K562 (cell line): Measurements from ENCODE around the gene SDK1. TPM values are rescaled to one million over a fixed set of nuclear protein-coding genes. Genes with fewer than 3 reads are reported as not detected.

Experiments
- ATAC-seq: fragments of 200-7000 bp; cut with Tn5 transposase; 3 replicates; pipeline ENCODE4 v1.9.1; 2020; ENCODE audit warnings: moderate library complexity
- BruUV-seq: library from RNA; stranded (reverse); fragments of 400-500 nt; replicated peaks from 2 replicates; lab custom pipeline; 2021; lab: Mats Ljungman, UMichigan
- CTCF ChIA-PET: fragments of 300-600 bp; formaldehyde crosslinking; extraction: SDS; loops from one replicate; lab custom pipeline; 2021; ENCODE audit warnings: low intra/inter-chr PET ratio; lab: Yijun Ruan, JAX
- POLR2A ChIA-PET: fragments of 300-600, 350-650 bp; sonication (Branson Sonifier 250); formaldehyde crosslinking; extraction: SDS; loops from one replicate; lab custom pipeline; 2021; ENCODE audit warnings: antibody characterized with exemption, inconsistent platforms; lab: Yijun Ruan, JAX
- DNase-seq, 4 experiments: peaks; one replicate each; pipeline versions ENCODE4 v3.0.0 to v3.0.0-alpha.2; 2011 to 2018; ENCODE audit warnings: low spot score in 3 of 4, mixed read lengths in 3 of 4; ENCODE audit errors: extremely low read depth in 1 of 4
- FAIRE-seq: peaks from 2 replicates; lab custom pipeline; 2011; peaks lifted over from hg19 to GRCh38; lab: Jason Lieb, UNC
- H2AFZ ChIP-seq: 2 replicates; pipeline ENCODE4 v1.6.0; 2011; ENCODE audit warnings: low read depth, low read length, control low read depth, inconsistent platforms
- H3K27ac ChIP-seq: fragments of 200-600 bp; 3 replicates; pipeline ENCODE4 v1.8.0; 2011; ENCODE audit warnings: low read depth, mild to moderate bottlenecking, control low read depth, inconsistent platforms, low read length, moderate library complexity, mixed read lengths; ENCODE audit errors: extremely low read depth
- H3K27me3 ChIP-seq, 2 experiments: fragments of 300-600 bp in 1 of 2; 2 replicates in 1 of 2; 3 replicates in 1 of 2; pipeline versions ENCODE4 v1.6.0 to v1.8.0; 2011; ENCODE audit warnings: inconsistent platforms in 2 of 2, low read length in 2 of 2, mild to moderate bottlenecking in 1 of 2, mixed read lengths in 1 of 2, moderate library complexity in 1 of 2; ENCODE audit not compliant: control insufficient read depth in 2 of 2, insufficient read depth in 2 of 2
- H3K36me3 ChIP-seq: fragments of 300-600 bp; 3 replicates; pipeline ENCODE4 v1.8.0; 2011; ENCODE audit warnings: mild to moderate bottlenecking, low read length, inconsistent platforms; ENCODE audit not compliant: control insufficient read depth, insufficient read depth
- H3K4me1 ChIP-seq, 2 experiments: fragments of 200-600 bp in 1 of 2; replicated peaks in 1 of 2; 2 replicates in 1 of 2; 3 replicates in 1 of 2; pipeline versions ENCODE4 v1.5.1 to v1.8.0; 2011; ENCODE audit warnings: inconsistent platforms in 2 of 2, low read length in 2 of 2, mild to moderate bottlenecking in 1 of 2, mixed read lengths in 1 of 2, moderate library complexity in 1 of 2; ENCODE audit not compliant: control insufficient read depth in 2 of 2, insufficient read depth in 2 of 2
- H3K4me2 ChIP-seq: 2 replicates; pipeline ENCODE4 v1.6.1; 2011; ENCODE audit warnings: low read length, control low read depth, inconsistent platforms, mixed read lengths; ENCODE audit not compliant: insufficient read depth
- H3K4me3 ChIP-seq: fragments of 200-600 bp; sonication (generic), shearing (Covaris generic); 2 replicates; pipeline ENCODE4 v1.5.1; 2016; ENCODE audit warnings: control low read depth, inconsistent platforms
- H3K79me2 ChIP-seq: fragments of 200-600 bp; 3 replicates; pipeline ENCODE4 v1.8.0; 2011; ENCODE audit warnings: low read length, inconsistent platforms; ENCODE audit not compliant: control insufficient read depth, insufficient read depth
- H3K9ac ChIP-seq, 2 experiments: 2 replicates each; pipeline versions ENCODE4 v1.6.0 to v1.6.1; 2011; ENCODE audit warnings: low read depth in 2 of 2, low read length in 2 of 2, control low read depth in 1 of 2, inconsistent platforms in 1 of 2, mild to moderate bottlenecking in 1 of 2, mixed read lengths in 1 of 2; ENCODE audit not compliant: insufficient read depth in 1 of 2
- H3K9me1 ChIP-seq: one replicate; pipeline ENCODE4 v1.6.0; 2011; ENCODE audit warnings: inconsistent platforms, mild to moderate bottlenecking, low read length, moderate library complexity; ENCODE audit not compliant: control insufficient read depth, insufficient read depth
- H3K9me3 ChIP-seq: replicated peaks from 2 replicates; pipeline ENCODE4 v1.5.1; 2011; ENCODE audit warnings: low read depth, low read length, inconsistent platforms; ENCODE audit not compliant: control insufficient read depth, insufficient read depth
- H4K20me1 ChIP-seq: replicated peaks from 2 replicates; pipeline ENCODE4 v1.6.1; 2011; ENCODE audit warnings: low read length, inconsistent platforms, mixed read lengths; ENCODE audit not compliant: control insufficient read depth, insufficient read depth
- ARID1B ChIP-seq: fragments of 450-650 bp; IDR thresholded peaks from 2 replicates; pipeline ENCODE4 v1.6.1; 2016; ENCODE audit warnings: antibody characterized with exemption, mild to moderate bottlenecking, inconsistent platforms
- ATF1 ChIP-seq, 2 experiments: fragments of 450-650 bp in 1 of 2; IDR thresholded peaks; 2 replicates each; pipeline ENCODE4 v1.6.1; 2016; ENCODE audit warnings: missing compliant biosample characterization in 1 of 2, missing genetic modification characterization in 1 of 2
- CBFB ChIP-seq: sonication (generic); formaldehyde crosslinking; IDR thresholded peaks from 2 replicates; pipeline ENCODE4 v1.4.0; 2020; ENCODE audit warnings: mild to moderate bottlenecking, missing genetic modification reagents
- MTA3 ChIP-seq: fragments of 450-650 bp; formaldehyde crosslinking; IDR thresholded peaks from 2 replicates; pipeline ENCODE4 v1.6.1; 2017; ENCODE audit warnings: mild to moderate bottlenecking, borderline replicate concordance
- NFRKB ChIP-seq: fragments of 450-650 bp; IDR thresholded peaks from 2 replicates; pipeline ENCODE4 v1.6.1; 2016; ENCODE audit warnings: low read depth
- RB1 ChIP-seq: fragments of 450-650 bp; IDR thresholded peaks from 2 replicates; pipeline ENCODE4 v1.6.1; 2017; ENCODE audit warnings: low read depth, mild to moderate bottlenecking
- ZBTB8A ChIP-seq: fragments of 450-650 bp; IDR thresholded peaks from 2 replicates; pipeline ENCODE4 v1.6.1; 2018; ENCODE audit warnings: mild to moderate bottlenecking, moderate library complexity; ENCODE audit not compliant: partially characterized antibody
- ZNF197 ChIP-seq: fragments of 200-800 bp; sonication (Bioruptor generic); IDR thresholded peaks from 2 replicates; pipeline ENCODE4 v1.6.1; 2016; ENCODE audit warnings: low read depth, missing genetic modification characterization, missing compliant biosample characterization
- ZNF408 ChIP-seq: fragments of 250-450 bp; sonication (Bioruptor Pico); IDR thresholded peaks from 2 replicates; pipeline ENCODE4 v1.4.0; 2020; ENCODE audit warnings: low read depth, mild to moderate bottlenecking, moderate library complexity
- WGBS: fragments of 100-300 bp; shearing (Covaris generic); methylation state at CpG from one replicate; pipeline ENCODE4 v1.1.6; 2016; ENCODE audit warnings: low coverage, mixed read lengths; ENCODE audit not compliant: insufficient coverage; ENCODE audit errors: missing lambda C conversion rate; 5-methylcytosine and 5-hydroxymethylcytosine counted together
- in situ Hi-C: fragments of 300-500 bp; cut with MboI; formaldehyde crosslinking; loops from 4 replicates; pipeline ENCODE4 v1.15.0; 2018; ENCODE audit warnings: inconsistent platforms, mixed read lengths
- intact Hi-C: fragments of 100-400 bp; cut with micrococcal nuclease; formaldehyde crosslinking; loops from 2 replicates; pipeline ENCODE4 v1.14.2; 2022
- polyA plus RNA-seq, 8 experiments: library from polyadenylated mRNA; depleted of rRNA in 4 of 8; stranded (reverse) in 5 of 8; unstranded in 3 of 8; fragments of >200 nt; fragmentation: Nextera tagmentation in 2 of 8; fragmentation: Illumina TruSeq in 1 of 8; extraction: Ambion mirVana in 2 of 8; extraction: Trizol in 1 of 8; gene quantifications; 2 replicates each; pipeline versions ENCODE4 v1.2.1 to v1.2.3, GENCODE V29; 2011 to 2014; ENCODE audit warnings: inconsistent platforms in 1 of 8, missing spikeins in 1 of 8
- total RNA-seq, 7 experiments: library from RNA; depleted of rRNA in 6 of 7; stranded (reverse); fragments of >200 nt in 6 of 7; fragmentation: Illumina TruSeq in 2 of 7; extraction: Trizol in 2 of 7; gene quantifications; 2 replicates each; pipeline versions ENCODE4 v1.2.1 to v1.2.3, GENCODE V29; 2011 to 2021; ENCODE audit warnings: low replicate concordance in 1 of 7
- TF ChIP-seq, protein P1 (sequence below), 2 experiments: fragments of 450-650 bp; IDR thresholded peaks; 2 replicates each; pipeline ENCODE4 v1.6.1; 2018; ENCODE audit warnings: mild to moderate bottlenecking in 2 of 2, low read depth in 1 of 2; ENCODE audit not compliant: partially characterized antibody in 2 of 2
- TF ChIP-seq, protein P2 (sequence below), 3 experiments: fragments of 200-800 bp in 1 of 3; fragments of 250-450 bp in 1 of 3; fragments of 450-650 bp in 1 of 3; sonication (Bioruptor Pico) in 1 of 3; sonication (Bioruptor generic) in 1 of 3; formaldehyde crosslinking in 1 of 3; IDR thresholded peaks; 2 replicates each; pipeline versions ENCODE4 v1.6.1 to v1.8.0; 2016 to 2022; ENCODE audit warnings: mild to moderate bottlenecking in 2 of 3, missing genetic modification characterization in 2 of 3, missing compliant biosample characterization in 1 of 3, moderate library complexity in 1 of 3
- TF ChIP-seq, protein P3 (sequence below): fragments of 250-450 bp; sonication (Bioruptor Pico); IDR thresholded peaks from 2 replicates; pipeline ENCODE4 v1.4.0; 2020; ENCODE audit warnings: borderline replicate concordance

The SDK1 gene
- total and polyA plus RNA-seq, 9 of the 15 experiments (the other 6 are each of a cell fraction or from before 2014, with no cell fraction given) = 0.16 TPM; not detected in 8

DNA sequence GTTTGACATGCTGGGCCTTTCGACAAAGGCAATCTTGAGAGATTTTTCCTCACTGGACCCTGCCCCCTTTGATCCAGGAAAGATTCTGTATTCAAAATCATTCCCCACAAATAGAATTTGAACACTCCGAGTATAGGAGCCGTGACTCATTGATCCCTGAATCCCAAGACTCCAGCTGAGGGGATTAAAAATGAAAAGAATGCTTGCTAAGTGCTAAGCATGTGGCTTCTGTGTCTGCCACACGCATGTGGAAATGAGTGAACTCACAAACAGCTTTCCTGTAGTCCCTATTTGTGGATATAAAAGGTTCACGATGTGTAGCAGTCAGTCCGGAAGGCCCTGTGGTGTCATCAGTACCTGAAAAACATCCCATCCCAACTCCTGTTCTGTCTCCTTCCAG lies 674.3 kb downstream of the SDK1 start (continued):
- no peak for TF ChIP-seq ZNF408 (CRISPR knock-in tag)
- no peak for TF ChIP-seq NFRKB
- no peak for TF ChIP-seq ATF1 (CRISPR knock-in tag; IDR thresholded peaks at IDR 0.05)
- TF ChIP-seq ATF1 (tag; IDR thresholded peaks at IDR 0.05) = no peak
- no peak for TF ChIP-seq ARID1B
- TF ChIP-seq, all 486 proteins: peak for 0

DNA sequence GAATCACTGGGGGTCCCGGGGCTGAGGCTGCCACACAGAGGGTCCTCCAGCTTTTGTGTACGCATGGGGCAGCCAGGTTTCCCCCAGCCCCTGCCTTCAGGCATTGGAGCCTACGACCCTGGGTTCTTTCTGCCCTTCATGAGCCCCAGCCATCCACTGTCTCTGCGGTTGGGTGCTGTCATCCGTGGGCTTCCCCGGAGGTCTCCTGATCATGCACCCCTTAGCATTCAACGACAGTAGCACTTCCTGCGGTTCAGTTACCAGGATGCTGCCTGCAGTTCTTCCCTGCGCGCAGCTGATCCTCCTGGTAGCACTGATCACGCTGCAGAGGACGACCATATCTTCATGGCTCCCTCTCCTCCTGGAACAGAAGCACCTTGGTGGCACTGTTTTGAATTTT lies 676.3 kb downstream of the SDK1 start:
- H3K4me2 ChIP-seq = no peak overlapping the region
- FAIRE-seq (no peak), ATAC-seq (no peak), DNase-seq (no peak)
- H3K79me2 ChIP-seq = no peaks in the 10 kb centered on the region
- H3K9me3 ChIP-seq = no peaks in the 10 kb centered on the region
- H3K4me3 ChIP-seq = no peak overlapping the region
- no peak overlapping the region for H3K27ac ChIP-seq
- ChIA-PET POLR2A (no interaction called here), CTCF (no interaction called here)
- peaks cover 2 to 16% of the 10 kb centered on the region in 2 experiments; a peak in 3 of 5 replicates for H3K27me3 ChIP-seq
- 62% methylated on average over 12 of the region's 12 CpGs for WGBS
- no peaks in the 10 kb centered on the region for H4K20me1 ChIP-seq
- H2AFZ ChIP-seq = no peak overlapping the region
- H3K9me1 ChIP-seq = no peaks in the 10 kb centered on the region
- intact Hi-C loops = no loop called here
- H3K36me3 ChIP-seq = no peaks in the 10 kb centered on the region
- no peak overlapping the region for H3K9ac ChIP-seq
- H3K4me1 ChIP-seq = no peaks in the 10 kb centered on the region
- BruUV-seq = no TSS peak
- in situ Hi-C loops = no loop called here
- TF ChIP-seq CBFB (CRISPR knock-in tag) = no peak
- TF ChIP-seq, protein P1, sequence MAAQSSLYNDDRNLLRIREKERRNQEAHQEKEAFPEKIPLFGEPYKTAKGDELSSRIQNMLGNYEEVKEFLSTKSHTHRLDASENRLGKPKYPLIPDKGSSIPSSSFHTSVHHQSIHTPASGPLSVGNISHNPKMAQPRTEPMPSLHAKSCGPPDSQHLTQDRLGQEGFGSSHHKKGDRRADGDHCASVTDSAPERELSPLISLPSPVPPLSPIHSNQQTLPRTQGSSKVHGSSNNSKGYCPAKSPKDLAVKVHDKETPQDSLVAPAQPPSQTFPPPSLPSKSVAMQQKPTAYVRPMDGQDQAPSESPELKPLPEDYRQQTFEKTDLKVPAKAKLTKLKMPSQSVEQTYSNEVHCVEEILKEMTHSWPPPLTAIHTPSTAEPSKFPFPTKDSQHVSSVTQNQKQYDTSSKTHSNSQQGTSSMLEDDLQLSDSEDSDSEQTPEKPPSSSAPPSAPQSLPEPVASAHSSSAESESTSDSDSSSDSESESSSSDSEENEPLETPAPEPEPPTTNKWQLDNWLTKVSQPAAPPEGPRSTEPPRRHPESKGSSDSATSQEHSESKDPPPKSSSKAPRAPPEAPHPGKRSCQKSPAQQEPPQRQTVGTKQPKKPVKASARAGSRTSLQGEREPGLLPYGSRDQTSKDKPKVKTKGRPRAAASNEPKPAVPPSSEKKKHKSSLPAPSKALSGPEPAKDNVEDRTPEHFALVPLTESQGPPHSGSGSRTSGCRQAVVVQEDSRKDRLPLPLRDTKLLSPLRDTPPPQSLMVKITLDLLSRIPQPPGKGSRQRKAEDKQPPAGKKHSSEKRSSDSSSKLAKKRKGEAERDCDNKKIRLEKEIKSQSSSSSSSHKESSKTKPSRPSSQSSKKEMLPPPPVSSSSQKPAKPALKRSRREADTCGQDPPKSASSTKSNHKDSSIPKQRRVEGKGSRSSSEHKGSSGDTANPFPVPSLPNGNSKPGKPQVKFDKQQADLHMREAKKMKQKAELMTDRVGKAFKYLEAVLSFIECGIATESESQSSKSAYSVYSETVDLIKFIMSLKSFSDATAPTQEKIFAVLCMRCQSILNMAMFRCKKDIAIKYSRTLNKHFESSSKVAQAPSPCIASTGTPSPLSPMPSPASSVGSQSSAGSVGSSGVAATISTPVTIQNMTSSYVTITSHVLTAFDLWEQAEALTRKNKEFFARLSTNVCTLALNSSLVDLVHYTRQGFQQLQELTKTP (IDR thresholded peaks at IDR 0.05; ENCODE audit: low read depth in 1 of 2, partially characterized antibody in 2 of 2) = no peak
- TF ChIP-seq, protein P2, sequence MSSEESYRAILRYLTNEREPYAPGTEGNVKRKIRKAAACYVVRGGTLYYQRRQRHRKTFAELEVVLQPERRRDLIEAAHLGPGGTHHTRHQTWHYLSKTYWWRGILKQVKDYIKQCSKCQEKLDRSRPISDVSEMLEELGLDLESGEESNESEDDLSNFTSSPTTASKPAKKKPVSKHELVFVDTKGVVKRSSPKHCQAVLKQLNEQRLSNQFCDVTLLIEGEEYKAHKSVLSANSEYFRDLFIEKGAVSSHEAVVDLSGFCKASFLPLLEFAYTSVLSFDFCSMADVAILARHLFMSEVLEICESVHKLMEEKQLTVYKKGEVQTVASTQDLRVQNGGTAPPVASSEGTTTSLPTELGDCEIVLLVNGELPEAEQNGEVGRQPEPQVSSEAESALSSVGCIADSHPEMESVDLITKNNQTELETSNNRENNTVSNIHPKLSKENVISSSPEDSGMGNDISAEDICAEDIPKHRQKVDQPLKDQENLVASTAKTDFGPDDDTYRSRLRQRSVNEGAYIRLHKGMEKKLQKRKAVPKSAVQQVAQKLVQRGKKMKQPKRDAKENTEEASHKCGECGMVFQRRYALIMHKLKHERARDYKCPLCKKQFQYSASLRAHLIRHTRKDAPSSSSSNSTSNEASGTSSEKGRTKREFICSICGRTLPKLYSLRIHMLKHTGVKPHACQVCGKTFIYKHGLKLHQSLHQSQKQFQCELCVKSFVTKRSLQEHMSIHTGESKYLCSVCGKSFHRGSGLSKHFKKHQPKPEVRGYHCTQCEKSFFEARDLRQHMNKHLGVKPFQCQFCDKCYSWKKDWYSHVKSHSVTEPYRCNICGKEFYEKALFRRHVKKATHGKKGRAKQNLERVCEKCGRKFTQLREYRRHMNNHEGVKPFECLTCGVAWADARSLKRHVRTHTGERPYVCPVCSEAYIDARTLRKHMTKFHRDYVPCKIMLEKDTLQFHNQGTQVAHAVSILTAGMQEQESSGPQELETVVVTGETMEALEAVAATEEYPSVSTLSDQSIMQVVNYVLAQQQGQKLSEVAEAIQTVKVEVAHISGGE (CRISPR knock-in tag; IDR thresholded peaks at IDR 0.05) = no peak
- no peak for TF ChIP-seq RB1
- TF ChIP-seq MTA3 = no peak
- TF ChIP-seq ZNF197 = no peak
- no peak for TF ChIP-seq ZBTB8A
- TF ChIP-seq, protein P3, sequence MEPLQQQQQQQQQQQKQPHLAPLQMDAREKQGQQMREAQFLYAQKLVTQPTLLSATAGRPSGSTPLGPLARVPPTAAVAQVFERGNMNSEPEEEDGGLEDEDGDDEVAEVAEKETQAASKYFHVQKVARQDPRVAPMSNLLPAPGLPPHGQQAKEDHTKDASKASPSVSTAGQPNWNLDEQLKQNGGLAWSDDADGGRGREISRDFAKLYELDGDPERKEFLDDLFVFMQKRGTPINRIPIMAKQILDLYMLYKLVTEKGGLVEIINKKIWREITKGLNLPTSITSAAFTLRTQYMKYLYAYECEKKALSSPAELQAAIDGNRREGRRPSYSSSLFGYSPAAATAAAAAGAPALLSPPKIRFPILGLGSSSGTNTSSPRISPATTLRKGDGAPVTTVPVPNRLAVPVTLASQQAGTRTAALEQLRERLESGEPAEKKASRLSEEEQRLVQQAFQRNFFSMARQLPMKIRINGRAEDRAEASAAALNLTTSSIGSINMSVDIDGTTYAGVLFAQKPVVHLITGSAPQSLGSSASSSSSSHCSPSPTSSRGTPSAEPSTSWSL (CRISPR knock-in tag) = no peak
